ENCODE measurements around the gene RPS27A. TPM values are rescaled to one million over a fixed set of nuclear protein-coding genes. Genes with fewer than 3 reads are reported as not detected.
"Not testable (repeated sequence)": the region's sequence is repeated elsewhere in the genome, so short reads cannot be mapped to it uniquely, and the experiment has no call there.

RPS27A gene
- total and polyA plus RNA-seq, 10 of the 15 experiments (the other 5 are each of a cell fraction or from before 2014, with no cell fraction given): 1,460 to 4,705 (median 1,996) TPM

- TF ChIP-seq NR2C2 (IDR thresholded peaks at IDR 0.05; ENCODE audit: borderline replicate concordance, control insufficient read depth, insufficient read length, low read depth): no peak
Measured at GRCh38 chr2:55277310-55277709, 44.8 kb downstream of the RPS27A start (continued).

GRCh38 chr2:55279214-55279835 lies 46.8 kb downstream of the RPS27A start:
- H3K27me3 ChIP-seq (replicated peaks in 1 of 2; ENCODE audit: control insufficient read depth in 2 of 2, insufficient read depth in 2 of 2, low read length in 1 of 2); H3K9ac ChIP-seq (ENCODE audit: control insufficient read depth, insufficient read depth, low read length); SMC1A ChIA-PET (ENCODE audit: uncharacterized antibody, unreplicated experiment); BruUV-seq (replicated peaks); H2AFZ ChIP-seq (ENCODE audit: control insufficient read depth, low read depth, low read length); POLR2A ChIA-PET; FAIRE-seq; RAD21 ChIA-PET (ENCODE audit: unreplicated experiment); CTCF ChIA-PET; H3K27ac ChIP-seq (ENCODE audit: control insufficient read depth, insufficient read depth); H3K4me3 ChIP-seq; H3K36me3 ChIP-seq (ENCODE audit: control insufficient read depth in 2 of 2, insufficient read depth in 2 of 2, low read length in 1 of 2); ATAC-seq; H3K4me2 ChIP-seq (ENCODE audit: control insufficient read depth, insufficient read depth); intact Hi-C loops (cut with micrococcal nuclease; ENCODE audit: unreplicated experiment); H3K9me3 ChIP-seq (replicated peaks; ENCODE audit: control insufficient read depth, insufficient read depth, low read length); in situ Hi-C loops (cut with MboI); H3K4me1 ChIP-seq (ENCODE audit: control insufficient read depth, insufficient read depth, low read length); H4K20me1 ChIP-seq (ENCODE audit: control insufficient read depth, insufficient read depth); DNase-seq (ENCODE audit: low read depth, low spot score): not testable (repeated sequence)
- 78% methylated on average over 10 of the region's 10 CpGs for WGBS (ENCODE audit: insufficient coverage, insufficient replicate concordance, low lambda C conversion rate, missing lambda C conversion rate)
- H3K79me2 ChIP-seq (ENCODE audit: control insufficient read depth, insufficient read depth, low read length): peaks cover 16% of the 10 kb centered on the region

GRCh38 chr2:55279859-55280424 lies 47.5 kb downstream of the RPS27A start:
- H4K20me1 ChIP-seq (ENCODE audit: control insufficient read depth, insufficient read depth); H3K9me3 ChIP-seq (replicated peaks; ENCODE audit: control insufficient read depth, insufficient read depth, low read length); H3K4me1 ChIP-seq (ENCODE audit: control insufficient read depth, insufficient read depth, low read length); H3K4me3 ChIP-seq; H3K9ac ChIP-seq (ENCODE audit: control insufficient read depth, insufficient read depth, low read length); DNase-seq (ENCODE audit: low read depth, low spot score); H3K27ac ChIP-seq (ENCODE audit: control insufficient read depth, insufficient read depth); in situ Hi-C loops (cut with MboI); H3K36me3 ChIP-seq (ENCODE audit: control insufficient read depth in 2 of 2, insufficient read depth in 2 of 2, low read length in 1 of 2); ATAC-seq; BruUV-seq (replicated peaks); H3K27me3 ChIP-seq (replicated peaks in 1 of 2; ENCODE audit: control insufficient read depth in 2 of 2, insufficient read depth in 2 of 2, low read length in 1 of 2); FAIRE-seq; H3K4me2 ChIP-seq (ENCODE audit: control insufficient read depth, insufficient read depth); H2AFZ ChIP-seq (ENCODE audit: control insufficient read depth, low read depth, low read length); CTCF ChIA-PET: not testable (repeated sequence)
- POLR2A ChIA-PET: interaction anchor here (0.6 kb wide), 1 partner anchor 463 kb away, joined by 3 read pairs; no protein-coding TSS in a partner anchor
- 87% methylated on average over 7 of the region's 7 CpGs for WGBS (ENCODE audit: insufficient coverage, insufficient replicate concordance, low lambda C conversion rate, missing lambda C conversion rate)
- H3K79me2 ChIP-seq (ENCODE audit: control insufficient read depth, insufficient read depth, low read length): peaks cover 16% of the 10 kb centered on the region
- SMC1A ChIA-PET (ENCODE audit: uncharacterized antibody, unreplicated experiment): interaction anchor here (2.1 kb wide), 1 partner anchor 10 kb away, joined by 9 read pairs; the partner anchor contains the start of gene MTIF2
- intact Hi-C loops (cut with micrococcal nuclease; ENCODE audit: unreplicated experiment): loop anchor here (10.0 kb wide), 1 partner anchor 335 kb away; the partner anchor contains the start of gene PPP4R3B
- RAD21 ChIA-PET (ENCODE audit: unreplicated experiment): interaction anchor here (1.2 kb wide), 1 partner anchor 57 kb away, joined by 3 read pairs; no protein-coding TSS in a partner anchor

- in situ Hi-C loops (cut with MboI); H4K20me1 ChIP-seq (ENCODE audit: control insufficient read depth, insufficient read depth); H3K9me3 ChIP-seq (replicated peaks; ENCODE audit: control insufficient read depth, insufficient read depth, low read length); H3K27me3 ChIP-seq (replicated peaks in 1 of 2; ENCODE audit: control insufficient read depth in 2 of 2, insufficient read depth in 2 of 2, low read length in 1 of 2); H3K4me3 ChIP-seq; FAIRE-seq; H3K4me1 ChIP-seq (ENCODE audit: control insufficient read depth, insufficient read depth, low read length); DNase-seq (ENCODE audit: low read depth, low spot score); H2AFZ ChIP-seq (ENCODE audit: control insufficient read depth, low read depth, low read length); H3K36me3 ChIP-seq (ENCODE audit: control insufficient read depth in 2 of 2, insufficient read depth in 2 of 2, low read length in 1 of 2); ATAC-seq; H3K9ac ChIP-seq (ENCODE audit: control insufficient read depth, insufficient read depth, low read length); H3K27ac ChIP-seq (ENCODE audit: control insufficient read depth, insufficient read depth): not testable (repeated sequence)
- RAD21 ChIA-PET (ENCODE audit: unreplicated experiment): interaction anchor here (0.7 to 1.2 kb wide), 3 partner anchors 11 to 110 kb away, joined by 3 to 4 read pairs (median 3); no protein-coding TSS in a partner anchor
- TSS peak; percentile 71 for BruUV-seq (replicated peaks)
- Histone ChIP-seq H3K79me2 (ENCODE audit: control insufficient read depth, insufficient read depth, low read length) (peaks cover 16% of the 10 kb centered on the region), H3K4me2 (ENCODE audit: control insufficient read depth, insufficient read depth) (peak overlapping the region; percentile 76)
- intact Hi-C loops (cut with micrococcal nuclease; ENCODE audit: unreplicated experiment): loop anchor here (1.0 to 10.0 kb wide), 2 partner anchors 12 to 334 kb away; partner anchors contain the start of genes MTIF2 and PPP4R3B
- SMC1A ChIA-PET (ENCODE audit: uncharacterized antibody, unreplicated experiment): interaction anchor here (0.8 to 2.1 kb wide), 3 partner anchors 11 to 21 kb away, joined by 3 to 9 read pairs (median 3); partner anchors contain the start of gene MTIF2
- POLR2A ChIA-PET: interaction anchor here (0.9 to 1.2 kb wide), 2 partner anchors 9 to 11 kb away, joined by 3 read pairs; no protein-coding TSS in a partner anchor
- WGBS (ENCODE audit: insufficient coverage, insufficient replicate concordance, low lambda C conversion rate, missing lambda C conversion rate): 97% methylated on average over 5 of the region's 5 CpGs
- CTCF ChIA-PET: interaction anchor here (1.0 to 1.3 kb wide), 2 partner anchors 11 to 13 kb away, joined by 3 read pairs; no protein-coding TSS in a partner anchor
Measured at GRCh38 chr2:55280851-55281546, 48.5 kb downstream of the RPS27A start.

Measured in GM12878 (cell line).